Ecto neural progenitor cell (in vitro differentiated cells): ENCODE data around the gene SERPINA10.

Source experiments
- DNase-seq: peaks from one replicate; pipeline ENCODE4 v3.0.0-alpha.2; 2018; ENCODE audit warnings: low spot score

Gene SERPINA10, protein sequence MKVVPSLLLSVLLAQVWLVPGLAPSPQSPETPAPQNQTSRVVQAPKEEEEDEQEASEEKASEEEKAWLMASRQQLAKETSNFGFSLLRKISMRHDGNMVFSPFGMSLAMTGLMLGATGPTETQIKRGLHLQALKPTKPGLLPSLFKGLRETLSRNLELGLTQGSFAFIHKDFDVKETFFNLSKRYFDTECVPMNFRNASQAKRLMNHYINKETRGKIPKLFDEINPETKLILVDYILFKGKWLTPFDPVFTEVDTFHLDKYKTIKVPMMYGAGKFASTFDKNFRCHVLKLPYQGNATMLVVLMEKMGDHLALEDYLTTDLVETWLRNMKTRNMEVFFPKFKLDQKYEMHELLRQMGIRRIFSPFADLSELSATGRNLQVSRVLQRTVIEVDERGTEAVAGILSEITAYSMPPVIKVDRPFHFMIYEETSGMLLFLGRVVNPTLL

GRCh38 chr14:94292872-94293577 lies at the start of gene SERPINA10:
SERPINA10 (minus strand) TSS chr14:94293268; CDS start chr14:94290593, 2,675 bp downstream.
- DNase-seq, result no peak

DNA sequence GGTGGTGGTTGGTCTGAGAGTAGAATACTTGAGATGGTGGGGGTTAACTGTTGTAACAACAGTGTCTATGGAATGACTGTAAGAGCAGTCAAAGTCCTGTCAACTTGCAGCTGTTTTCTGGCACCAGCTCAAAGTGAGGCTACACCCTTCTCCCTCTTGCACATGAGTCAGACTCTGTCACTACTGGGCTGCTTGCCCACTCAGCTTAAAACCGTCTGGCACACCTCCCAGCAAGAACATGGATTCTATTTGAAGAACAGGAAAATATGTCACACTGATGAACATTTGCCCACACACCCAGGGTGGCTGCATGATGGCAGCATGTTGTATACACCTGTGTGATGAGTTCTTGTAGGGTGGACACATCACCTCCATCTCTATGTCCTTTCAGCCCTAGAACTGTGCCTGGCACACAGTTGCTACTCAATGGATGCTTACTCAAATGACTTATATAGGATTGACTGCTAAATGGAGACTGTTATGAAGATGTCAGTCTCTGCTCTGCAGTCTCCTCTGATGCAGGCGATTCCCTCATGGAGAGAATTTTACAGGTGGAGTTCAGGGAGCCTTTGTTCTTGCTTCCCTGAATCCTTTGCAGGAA lies 49.4 kb upstream of the SERPINA10 start:
- DNase-seq, result no peak

DNA sequence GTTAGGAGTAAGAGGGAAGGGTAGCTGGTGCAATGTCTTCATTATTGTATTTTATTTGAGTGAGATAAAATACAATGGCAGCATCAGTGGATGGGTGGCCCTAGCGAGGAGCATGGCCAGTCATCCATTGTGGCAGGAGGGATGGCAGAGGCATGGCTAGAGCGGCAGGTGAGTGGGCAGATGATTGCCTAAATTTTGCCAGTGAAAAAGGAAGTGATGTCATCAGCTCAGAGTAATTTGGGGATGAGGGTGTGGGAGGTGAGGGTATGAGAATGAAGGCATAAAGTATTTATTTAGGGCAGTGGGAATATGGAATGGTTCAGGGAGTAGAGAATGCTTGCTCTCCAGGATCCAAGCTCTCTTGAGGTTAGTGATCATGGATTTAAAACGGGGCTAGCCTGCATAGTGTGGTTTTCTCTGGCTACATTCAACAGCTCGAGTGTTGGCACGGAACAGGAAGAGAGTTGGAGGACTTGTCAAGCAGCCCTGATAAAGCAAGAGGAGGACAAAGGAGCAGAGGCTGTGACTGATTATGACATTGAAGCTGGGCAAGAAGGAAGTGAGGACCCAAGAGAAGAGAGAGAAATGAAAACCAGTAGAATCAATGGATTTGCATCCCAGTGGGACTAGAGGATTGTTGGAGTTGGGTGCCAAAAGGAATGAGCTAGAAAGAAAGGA lies 48.7 kb upstream of the SERPINA10 start:
- DNase-seq, result no peak

DNA sequence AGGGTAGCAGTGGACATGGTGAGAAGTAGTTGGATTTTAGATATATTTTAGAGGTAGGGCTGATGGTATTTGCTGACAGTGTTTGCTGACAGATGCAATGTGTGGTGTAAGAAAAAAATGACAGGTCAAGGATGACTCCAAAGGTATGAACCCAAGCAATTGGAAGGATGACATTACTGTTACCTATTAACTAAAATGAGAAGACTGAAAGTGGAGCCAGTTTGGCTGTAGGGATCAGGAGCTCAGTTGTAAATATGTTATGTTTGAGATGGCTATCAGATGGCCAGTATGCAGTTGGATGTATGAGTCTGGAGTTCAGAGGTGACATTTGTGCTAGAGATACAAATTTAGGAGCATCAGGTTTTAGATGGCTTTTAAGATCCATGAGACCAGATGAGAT lies 47.5 kb upstream of the SERPINA10 start:
- no peak for DNase-seq

GRCh38 chr14:94338023-94338422 lies 45.0 kb upstream of the SERPINA10 start:
- no peak for DNase-seq

GRCh38 chr14:94337274-94337673 lies 44.2 kb upstream of the SERPINA10 start:
- no peak for DNase-seq

DNA sequence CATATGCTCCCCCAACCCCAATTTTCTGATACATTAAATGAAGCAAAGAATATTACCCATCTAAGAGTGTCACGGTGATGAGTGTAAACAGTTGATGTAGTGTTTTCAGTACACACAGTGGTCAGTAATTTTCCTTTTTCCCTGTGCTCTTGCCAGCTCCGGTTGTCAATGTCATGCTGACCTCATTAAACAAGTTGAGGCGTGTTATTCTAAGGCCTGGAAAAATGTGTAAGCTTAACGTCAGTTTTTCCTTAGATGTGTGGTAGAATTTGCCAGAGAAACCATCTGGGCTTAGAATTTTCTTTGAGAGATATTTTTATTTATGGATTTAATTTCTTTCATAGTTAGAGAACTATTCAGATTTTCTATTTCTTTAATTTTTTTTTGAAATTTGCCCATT lies 41.8 kb upstream of the SERPINA10 start:
- no peak for DNase-seq

DNA sequence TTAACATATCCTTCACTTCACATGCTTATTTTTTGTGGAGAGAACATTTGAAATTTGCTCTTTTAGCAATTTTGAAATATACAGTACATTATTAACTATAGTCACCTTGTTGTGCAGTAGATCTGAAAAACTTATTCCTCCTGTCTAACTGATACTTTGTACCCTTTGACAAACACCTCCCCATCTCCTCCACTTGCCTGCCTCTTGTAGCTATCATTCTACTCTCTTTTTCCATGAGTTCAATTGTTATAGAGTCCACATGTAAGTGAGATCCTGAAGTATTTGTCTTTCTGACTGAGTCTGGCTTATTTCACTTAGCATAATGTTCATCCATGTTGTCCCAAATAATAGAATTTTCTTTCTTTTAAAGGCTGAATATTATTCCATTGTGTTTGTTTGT lies 39.5 kb upstream of the SERPINA10 start:
- no peak for DNase-seq

DNA sequence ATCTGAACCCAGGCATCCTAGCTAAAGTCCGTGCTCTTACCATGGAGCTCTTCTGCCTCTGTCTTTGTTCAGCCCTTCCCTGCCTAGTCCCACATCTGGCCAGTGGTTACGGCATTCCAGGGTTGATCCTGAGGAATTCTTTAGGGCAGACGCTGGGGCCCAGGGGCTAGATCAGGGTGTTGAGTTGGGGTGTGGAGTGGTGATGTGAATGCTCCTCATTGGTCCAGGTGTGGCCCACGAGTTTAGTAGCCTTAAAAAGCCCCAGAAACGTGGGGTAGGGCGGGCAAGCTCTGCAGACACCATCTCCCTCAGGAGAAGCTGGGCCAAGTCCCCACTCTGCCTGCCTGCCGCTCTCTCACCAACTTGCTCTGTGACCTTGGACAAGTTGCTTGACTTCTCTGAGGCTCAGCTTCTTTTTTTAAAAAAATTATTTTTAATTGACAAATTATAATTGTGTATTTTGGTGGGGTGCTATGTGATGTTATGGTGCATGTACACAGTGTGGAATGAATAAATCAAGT lies 39.1 kb upstream of the SERPINA10 start:
- DNase-seq, result no peak

GRCh38 chr14:94331462-94331861 lies 38.4 kb upstream of the SERPINA10 start:
- no peak for DNase-seq

GRCh38 chr14:94330857-94331256 lies 37.8 kb upstream of the SERPINA10 start:
- DNase-seq, result no peak

DNA sequence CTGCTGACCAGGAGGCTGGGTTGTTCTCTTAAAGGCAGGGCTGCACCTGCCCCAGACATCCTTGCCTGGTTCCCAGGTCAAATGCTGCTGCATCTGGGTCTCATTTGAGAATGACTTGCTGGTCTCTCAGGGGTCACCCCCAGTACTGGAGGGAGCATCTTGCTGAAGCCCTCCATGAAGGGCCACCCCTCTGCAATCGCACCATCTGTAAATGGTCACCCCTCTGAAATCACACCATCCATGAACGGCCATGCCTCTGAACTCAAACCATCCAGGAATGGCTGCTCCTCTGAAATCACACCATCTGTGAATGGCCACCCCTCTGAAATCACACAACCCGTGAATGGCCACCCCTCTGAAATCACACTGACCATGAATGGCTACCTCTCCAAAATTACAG lies 37.4 kb upstream of the SERPINA10 start:
- no peak for DNase-seq

DNA sequence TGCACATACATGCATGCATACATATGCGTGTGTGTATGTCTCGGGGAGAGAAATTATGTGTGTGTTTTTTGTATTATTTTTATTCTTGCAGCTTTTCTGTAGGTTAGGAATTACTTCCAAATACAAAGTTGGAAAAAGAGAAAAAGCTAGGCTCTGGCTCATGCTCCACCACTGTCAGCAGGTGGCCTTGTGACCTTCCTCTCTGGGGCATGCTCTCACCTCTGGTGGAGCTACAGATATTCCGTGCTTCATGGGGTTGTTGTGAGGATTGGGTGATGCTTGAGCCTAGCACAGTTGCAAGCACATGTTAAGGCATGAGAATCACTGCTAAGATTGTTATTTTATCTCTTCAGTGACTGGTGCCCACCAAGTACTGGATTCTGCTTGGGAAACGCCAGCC lies 36.8 kb upstream of the SERPINA10 start:
- DNase-seq, result no peak

GRCh38 chr14:94328196-94328595 lies 35.1 kb upstream of the SERPINA10 start:
- no peak for DNase-seq

GRCh38 chr14:94322648-94323570 lies 29.8 kb upstream of the SERPINA10 start, which contains the start of gene SERPINA6:
SERPINA6 (minus strand) TSS chr14:94323336; CDS start chr14:94314648, 8,688 bp downstream.
- no peak for DNase-seq

DNA sequence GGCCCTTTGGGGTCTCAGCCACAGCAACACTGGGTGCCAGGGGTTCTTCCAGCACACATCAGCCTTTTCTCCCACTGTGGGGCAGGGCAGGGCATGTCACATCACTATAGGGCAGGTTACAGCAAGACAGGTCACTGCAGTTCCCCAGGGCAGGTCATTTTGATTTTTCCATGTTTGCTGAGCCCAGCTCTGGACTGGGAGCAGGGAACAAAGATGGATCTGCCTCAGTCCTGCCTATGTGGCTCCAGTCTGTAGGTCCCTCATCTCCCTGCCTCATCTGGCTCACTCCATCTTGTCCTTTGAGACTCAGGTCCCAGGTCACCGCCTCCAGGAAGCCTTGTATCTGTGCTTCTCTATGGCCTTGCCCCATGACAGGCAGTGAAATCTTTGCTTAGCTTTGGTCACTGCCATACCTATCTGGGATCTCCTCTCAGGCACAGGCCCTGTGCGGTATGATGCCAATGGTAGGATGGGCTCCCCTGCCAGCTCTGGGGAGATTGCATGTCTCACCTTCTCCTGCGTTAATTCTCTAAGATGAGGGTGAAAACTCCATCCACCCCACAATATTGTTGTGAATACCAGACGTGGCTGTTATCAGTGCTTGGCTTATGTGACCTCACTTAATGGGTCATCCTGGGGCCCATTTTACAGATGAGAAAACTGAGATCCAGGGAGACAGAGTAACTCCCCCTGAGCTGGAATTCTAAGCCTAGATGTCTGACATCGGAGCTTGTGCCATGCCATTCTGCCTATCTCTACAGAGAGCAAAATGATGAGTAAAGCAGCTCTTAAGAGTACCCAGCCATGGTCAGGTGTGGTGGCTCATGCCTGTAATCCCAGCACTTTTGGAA lies 28.6 kb upstream of the SERPINA10 start:
- DNase-seq, result no peak

- no peak for DNase-seq
Observed at GRCh38 chr14:94320243-94320642, 27.2 kb upstream of the SERPINA10 start.

DNA sequence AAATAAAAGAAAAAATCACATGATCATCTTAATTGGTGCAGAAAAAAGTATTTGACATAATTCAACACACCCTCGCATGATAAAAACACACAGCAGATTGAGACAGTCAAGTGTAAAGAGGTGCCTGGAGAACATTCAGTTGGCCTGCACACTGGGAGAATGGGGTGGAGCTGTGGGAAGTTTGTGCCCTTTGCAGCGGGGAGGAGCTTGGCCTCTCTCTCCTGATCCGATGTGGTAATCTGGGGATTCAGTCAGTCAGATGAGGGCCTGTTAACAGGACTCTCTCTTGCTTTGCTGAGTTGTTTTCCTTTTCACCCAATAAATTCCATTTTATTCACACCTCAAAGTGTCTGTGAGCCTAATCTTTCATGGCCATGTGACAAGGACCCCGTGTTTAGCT lies 24.2 kb upstream of the SERPINA10 start:
- no peak for DNase-seq

DNA sequence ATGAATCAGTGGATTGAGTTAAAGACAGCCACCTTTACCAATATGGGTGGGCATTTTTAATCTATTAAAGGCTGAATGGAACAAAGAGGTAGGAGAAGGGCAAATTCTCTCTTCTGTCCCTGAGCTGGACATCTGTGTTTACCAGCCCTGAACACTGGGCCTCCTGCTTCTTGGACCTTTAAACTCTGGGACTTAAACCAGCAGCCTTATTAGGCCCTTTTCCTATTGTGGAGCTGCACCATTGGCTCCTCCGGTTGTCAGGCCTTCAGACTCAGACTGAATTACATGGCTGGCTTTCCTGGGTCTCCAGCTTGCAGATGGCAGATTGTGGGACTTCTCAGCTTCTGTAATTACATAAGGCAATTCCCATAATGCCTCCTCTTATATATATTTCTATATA lies 23.6 kb upstream of the SERPINA10 start:
- no peak for DNase-seq

DNA sequence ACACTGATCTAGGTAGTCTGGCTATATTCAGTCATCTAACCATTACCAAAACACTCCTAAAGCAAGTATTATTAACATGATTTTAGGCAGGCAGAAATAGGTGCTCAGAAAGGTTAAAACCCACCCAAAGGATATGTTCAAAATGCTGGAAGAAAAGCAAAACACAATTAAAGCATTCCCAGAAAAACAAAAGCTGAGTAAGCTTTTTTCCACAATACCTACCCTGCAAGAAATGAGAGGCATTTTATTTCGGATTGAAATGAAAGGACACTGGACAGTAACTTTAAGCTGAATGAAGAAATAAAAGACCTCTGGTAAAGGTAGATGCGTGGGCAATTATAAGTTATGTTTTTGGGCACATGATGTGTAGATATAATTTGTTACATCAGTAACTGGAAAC lies 21.8 kb upstream of the SERPINA10 start:
- no peak for DNase-seq
